Measurements from ENCODE around the gene MMEL1.
"Not testable (repeated sequence)": the region's sequence is repeated elsewhere in the genome, so short reads cannot be mapped to it uniquely, and the experiment has no call there.

MMEL1 gene

GRCh38 chr1:2628191-2628932, 4.5 kb downstream of the MMEL1 start:
- DNase-seq: no peak

- no peak for DNase-seq
Measured at GRCh38 chr1:2627746-2628145, 5.1 kb downstream of the MMEL1 start.

- not testable (repeated sequence) for DNase-seq
Measured at GRCh38 chr1:2625748-2626147, 7.1 kb downstream of the MMEL1 start.

- DNase-seq: no peak
Measured at GRCh38 chr1:2625311-2625710, 7.5 kb downstream of the MMEL1 start.

GRCh38 chr1:2624735-2625300, 8.0 kb downstream of the MMEL1 start:
- no peak for DNase-seq

- no peak for DNase-seq
Measured at GRCh38 chr1:2623571-2624337, 9.1 kb downstream of the MMEL1 start.

- no peak for DNase-seq
Measured at GRCh38 chr1:2617971-2618470, 14.8 kb downstream of the MMEL1 start.

GRCh38 chr1:2614145-2614544, 18.7 kb downstream of the MMEL1 start:
- no peak for DNase-seq

- no peak for DNase-seq
Measured at GRCh38 chr1:2612591-2613365, 20.0 kb downstream of the MMEL1 start.

GRCh38 chr1:2611621-2612437, 21.0 kb downstream of the MMEL1 start:
- no peak for DNase-seq

GRCh38 chr1:2611031-2611501, 21.8 kb downstream of the MMEL1 start:
- DNase-seq: no peak

GRCh38 chr1:2610036-2610959, 22.5 kb downstream of the MMEL1 start:
- no peak for DNase-seq

GRCh38 chr1:2609319-2610035, 23.3 kb downstream of the MMEL1 start:
- no peak for DNase-seq

GRCh38 chr1:2607641-2608091, 25.1 kb downstream of the MMEL1 start:
- no peak for DNase-seq

- DNase-seq: no peak
Measured at GRCh38 chr1:2606881-2607621, 25.8 kb downstream of the MMEL1 start.

- DNase-seq: no peak
Measured at GRCh38 chr1:2606396-2606880, 26.4 kb downstream of the MMEL1 start.

GRCh38 chr1:2605509-2606395, 27.1 kb downstream of the MMEL1 start:
- no peak for DNase-seq

Measured in NCI-H1092 (cell line).